Esophagus (tissue), 2 donors: Measurements from ENCODE around the gene CACNA2D3. TPM values are rescaled to one million over a fixed set of nuclear protein-coding genes. Genes with fewer than 3 reads are reported as not detected.

Source experiments
- H3K27ac ChIP-seq, 2 donors: one replicate each; pipeline ENCODE4 v1.5.1; 2013; ENCODE audit warnings: low read depth in 2 of 2, mild to moderate bottlenecking in 2 of 2, inconsistent platforms in 1 of 2, low read length in 1 of 2, moderate library complexity in 1 of 2
- H3K27me3 ChIP-seq, 2 donors: one replicate each; pipeline ENCODE4 v1.6.1; 2013; ENCODE audit warnings: low read length in 2 of 2, control low read depth in 1 of 2, mild to moderate bottlenecking in 1 of 2; ENCODE audit not compliant: insufficient read depth in 2 of 2, control insufficient read depth in 1 of 2
- H3K36me3 ChIP-seq, 2 donors: one replicate each; pipeline ENCODE4 v1.6.1; 2013; ENCODE audit warnings: low read length in 1 of 2; ENCODE audit not compliant: control insufficient read depth in 2 of 2, insufficient read depth in 2 of 2
- H3K4me1 ChIP-seq, 2 donors: one replicate each; pipeline ENCODE4 v1.6.1; 2013; ENCODE audit warnings: low read length in 1 of 2; ENCODE audit not compliant: control insufficient read depth in 2 of 2, insufficient read depth in 2 of 2
- H3K4me3 ChIP-seq, 2 donors: one replicate each; pipeline ENCODE4 v1.5.1; 2013; ENCODE audit warnings: low read length in 2 of 2, mild to moderate bottlenecking in 2 of 2, low read depth in 1 of 2, moderate library complexity in 1 of 2
- H3K9me3 ChIP-seq, 2 donors: one replicate each; pipeline ENCODE4 v1.6.1; 2013; ENCODE audit warnings: mild to moderate bottlenecking in 2 of 2, low read depth in 1 of 2, low read length in 1 of 2, moderate library complexity in 1 of 2; ENCODE audit not compliant: control insufficient read depth in 2 of 2, insufficient read depth in 1 of 2
- WGBS, 2 donors: extraction: QIAGEN DNeasy Blood & Tissue Kit; methylation state at CpG; one replicate each; pipeline ENCODE4 v1.1.7; 2013; 5-methylcytosine and 5-hydroxymethylcytosine counted together
- polyA plus RNA-seq, 2 donors: library from polyadenylated mRNA; stranded (reverse); fragments of 200-250 nt; gene quantifications; one replicate each; pipeline ENCODE4 v1.2.3, GENCODE V29; 2013
- donor health status: healthy with polysubstance abuse.
- donor health status: Bipolar disorder and iron deficiency.

Gene CACNA2D3
- polyA plus RNA-seq, 2 donors = 1.7 to 1.8 TPM

DNA sequence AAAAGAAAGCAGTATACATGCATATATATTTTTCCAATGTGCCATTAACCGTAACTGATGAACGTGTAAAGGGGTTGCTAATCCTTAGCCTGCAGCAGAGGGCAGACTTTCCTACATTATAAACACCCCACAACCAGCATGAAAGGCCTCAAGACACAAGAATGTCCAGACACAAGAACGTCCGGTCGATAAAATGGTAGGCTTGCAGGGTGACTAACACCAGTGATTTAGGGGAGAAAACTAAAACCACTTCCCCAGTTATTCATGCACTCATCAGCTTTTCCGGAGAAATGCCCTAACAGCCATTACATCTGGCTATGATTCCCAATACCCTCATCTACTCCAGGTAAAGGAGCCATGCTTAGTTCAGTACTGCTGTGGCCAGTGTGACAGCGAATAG is 748.1 kb downstream of the CACNA2D3 start:
- no peak overlapping the region for H3K4me3 ChIP-seq
- no peaks in the 10 kb centered on the region for H3K9me3 ChIP-seq
- WGBS, 2 donors = 49 to 52% methylated on average over 7 of the region's 7 CpGs
- peaks cover 0 to 2% of the 10 kb centered on the region in 2 donors for H3K4me1 ChIP-seq
- H3K27ac ChIP-seq = no peak overlapping the region
- H3K36me3 ChIP-seq = no peaks in the 10 kb centered on the region
- no peaks in the 10 kb centered on the region for H3K27me3 ChIP-seq

DNA sequence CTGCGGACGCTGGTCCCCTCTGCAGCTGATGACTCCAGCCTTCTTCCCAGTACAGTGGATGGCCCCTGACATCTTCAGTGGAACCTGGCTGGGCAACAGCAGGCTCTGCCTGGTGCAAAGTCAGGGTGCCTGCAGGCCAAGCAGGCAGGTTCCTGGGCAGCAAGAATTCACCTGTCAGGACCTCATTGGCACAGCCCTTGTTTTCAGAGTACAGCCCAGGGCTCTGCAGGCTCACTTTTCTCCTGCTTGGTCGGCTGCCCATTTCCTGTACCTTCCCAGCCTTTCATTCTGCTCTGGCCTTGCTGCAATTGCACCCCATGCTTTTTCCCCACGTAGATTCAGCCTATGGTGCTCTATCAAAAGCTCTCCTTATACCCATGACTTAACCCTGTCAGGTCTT is 749.5 kb downstream of the CACNA2D3 start:
- H3K27ac ChIP-seq = no peak overlapping the region
- H3K27me3 ChIP-seq = no peaks in the 10 kb centered on the region
- no peak overlapping the region for H3K4me3 ChIP-seq
- no peaks in the 10 kb centered on the region for H3K9me3 ChIP-seq
- H3K4me1 ChIP-seq = peaks cover 0 to 2% of the 10 kb centered on the region in 2 donors
- H3K36me3 ChIP-seq = no peaks in the 10 kb centered on the region
- WGBS, 2 donors = 59 to 66% methylated on average over 4 of the region's 4 CpGs

DNA sequence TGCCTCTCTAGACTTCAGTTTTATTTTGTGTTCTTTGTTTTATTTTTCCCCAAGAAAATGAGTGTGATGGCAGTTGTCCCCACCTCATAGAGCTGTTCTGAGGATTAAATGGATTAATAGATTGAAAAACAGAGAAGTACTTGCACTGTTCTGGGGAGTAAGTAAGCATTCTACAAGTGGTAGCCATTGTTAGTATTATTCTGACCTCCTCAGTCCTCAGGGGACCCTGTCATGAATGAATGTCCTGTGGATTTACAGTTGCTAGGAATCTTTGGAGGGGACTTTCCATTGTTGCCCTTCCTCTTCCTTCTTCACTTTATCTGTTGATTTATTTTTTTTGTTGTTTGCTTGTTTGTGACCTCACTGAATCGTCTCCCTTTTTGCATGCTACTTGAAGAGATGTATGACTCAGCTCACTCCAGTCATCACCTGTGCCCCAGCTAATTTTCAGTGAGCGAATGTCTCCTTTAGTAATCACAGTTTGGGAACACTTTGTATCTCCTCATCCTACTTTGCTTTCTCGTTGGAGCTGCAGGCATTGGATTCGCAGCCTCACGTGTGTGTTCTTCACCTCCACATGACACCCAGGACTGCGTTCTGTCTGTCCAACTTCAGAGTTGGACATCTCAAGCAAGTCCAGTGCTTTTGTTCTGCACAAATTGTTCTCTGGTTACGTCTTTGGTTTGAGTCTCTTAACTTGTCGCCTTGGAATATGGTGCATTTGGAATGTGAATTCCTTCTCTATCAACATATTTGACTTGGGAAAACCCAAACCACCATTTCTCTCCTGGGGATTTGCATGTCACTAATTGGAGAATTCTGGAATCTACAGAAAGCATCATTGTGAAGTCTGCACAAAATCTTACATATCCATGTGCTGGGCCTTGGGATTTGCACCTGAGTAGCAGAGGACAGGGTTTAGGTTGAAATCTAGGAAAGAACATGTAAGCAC is 751.0 kb downstream of the CACNA2D3 start:
- 79 to 80% methylated on average over 8 of the region's 8 CpGs for WGBS, 2 donors
- H3K27me3 ChIP-seq = no peaks in the 10 kb centered on the region
- H3K4me3 ChIP-seq = no peak overlapping the region
- H3K4me1 ChIP-seq = peaks cover 0 to 2% of the 10 kb centered on the region in 2 donors
- H3K9me3 ChIP-seq = no peaks in the 10 kb centered on the region
- no peaks in the 10 kb centered on the region for H3K36me3 ChIP-seq
- H3K27ac ChIP-seq = no peak overlapping the region

DNA sequence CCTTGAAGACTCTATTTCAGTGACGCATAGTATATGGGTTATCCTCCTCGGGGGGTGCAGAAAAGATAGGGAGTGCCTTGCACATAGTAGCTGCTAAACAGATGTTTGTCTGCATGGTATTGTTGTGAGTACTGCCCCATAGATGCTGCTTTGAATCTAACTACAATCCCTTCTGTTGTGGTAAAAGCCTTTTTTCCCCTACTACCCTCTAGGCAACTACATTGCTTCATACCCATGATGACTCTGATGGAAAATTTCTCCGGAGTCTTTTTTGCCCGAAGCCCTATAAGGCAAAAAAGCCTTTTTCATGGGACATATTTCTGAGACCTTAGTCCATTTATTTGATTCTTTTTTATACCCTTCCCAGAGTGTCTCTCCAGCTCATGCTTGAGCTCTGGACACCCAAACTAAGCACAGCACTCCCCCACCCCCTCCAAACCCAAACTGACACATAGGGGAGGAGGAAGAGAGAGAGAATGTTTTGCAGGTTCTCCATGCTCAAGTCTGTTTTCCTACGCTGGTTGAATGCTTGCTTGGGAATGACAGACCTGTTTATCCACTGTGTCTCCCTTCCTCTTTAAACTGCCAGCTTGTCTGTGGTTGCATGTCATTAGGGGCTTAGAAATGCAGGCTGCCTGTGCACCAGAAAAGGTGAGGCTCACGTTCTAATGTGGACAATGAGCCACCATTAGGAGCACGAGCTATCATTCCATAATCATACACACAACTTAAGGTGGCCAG is 752.6 kb downstream of the CACNA2D3 start:
- Histone ChIP-seq H3K27me3 (no peaks in the 10 kb centered on the region), H3K27ac (no peak overlapping the region), H3K4me3 (no peak overlapping the region), H3K4me1 (no peaks in the 10 kb centered on the region), H3K36me3 (no peaks in the 10 kb centered on the region), H3K9me3 (no peaks in the 10 kb centered on the region)
- 67 to 68% methylated on average over 7 of the region's 7 CpGs for WGBS, 2 donors

DNA sequence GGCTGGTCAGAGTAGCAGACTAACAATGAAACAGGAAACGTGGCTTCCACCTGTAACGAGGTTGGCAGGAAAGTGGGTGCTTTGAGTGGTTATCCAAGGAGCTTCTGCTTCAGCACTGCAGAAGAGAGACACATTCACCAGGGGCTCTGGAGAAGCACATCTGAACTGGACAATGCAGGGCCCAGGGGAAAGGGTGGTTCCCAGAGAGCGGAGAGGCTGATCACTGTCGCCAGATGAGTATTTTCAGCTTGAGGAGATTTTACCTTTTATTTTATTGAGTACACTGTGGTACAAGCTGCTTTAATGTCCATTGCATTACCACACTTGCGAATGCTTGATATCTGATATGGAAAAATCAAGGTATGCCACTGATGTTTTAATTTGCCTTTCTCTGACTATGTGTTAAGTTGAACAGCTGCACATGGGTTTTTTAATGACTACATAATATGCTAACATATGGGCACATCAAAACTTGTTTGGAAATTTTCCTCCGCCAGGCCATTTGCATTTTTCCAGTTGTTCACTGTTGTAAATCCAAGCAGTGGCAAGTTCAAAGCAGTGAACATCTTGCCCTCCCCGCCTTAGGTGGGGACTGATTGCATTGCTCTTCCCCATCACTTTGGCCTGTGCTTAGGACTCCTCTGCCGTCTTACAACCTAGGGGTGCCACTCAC is 753.4 kb downstream of the CACNA2D3 start:
- no peaks in the 10 kb centered on the region for H3K36me3 ChIP-seq
- H3K27ac ChIP-seq = no peak overlapping the region
- H3K4me1 ChIP-seq = no peaks in the 10 kb centered on the region
- 71 to 74% methylated on average over 8 of the region's 8 CpGs for WGBS, 2 donors
- no peak overlapping the region for H3K4me3 ChIP-seq
- no peaks in the 10 kb centered on the region for H3K27me3 ChIP-seq
- H3K9me3 ChIP-seq = no peaks in the 10 kb centered on the region

DNA sequence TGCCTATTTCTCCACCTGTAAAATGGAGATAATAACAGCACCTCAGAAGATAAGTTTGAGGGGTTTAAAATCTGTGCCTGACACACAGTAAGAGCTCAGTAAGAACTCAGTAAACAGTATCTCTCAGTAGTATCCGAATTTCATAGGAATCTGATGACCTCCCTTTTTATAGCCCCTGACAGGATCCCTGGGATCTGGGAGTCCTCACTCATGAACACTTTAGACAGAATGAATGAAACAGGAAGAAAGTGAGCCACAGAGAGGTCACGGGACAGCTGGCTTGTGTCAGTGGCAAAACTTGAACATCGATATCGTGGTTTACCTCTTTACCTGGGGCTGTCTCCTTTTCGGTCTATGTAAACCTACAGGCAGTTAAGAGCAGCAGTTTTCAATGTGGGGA is 754.3 kb downstream of the CACNA2D3 start:
- Histone ChIP-seq H3K4me3 (no peak overlapping the region), H3K27me3 (no peaks in the 10 kb centered on the region), H3K4me1 (peaks cover 0 to 2% of the 10 kb centered on the region in 2 donors), H3K9me3 (no peaks in the 10 kb centered on the region), H3K27ac (no peak overlapping the region), H3K36me3 (no peaks in the 10 kb centered on the region)
- 86% methylated on average over 5 of the region's 5 CpGs for WGBS, 2 donors

DNA sequence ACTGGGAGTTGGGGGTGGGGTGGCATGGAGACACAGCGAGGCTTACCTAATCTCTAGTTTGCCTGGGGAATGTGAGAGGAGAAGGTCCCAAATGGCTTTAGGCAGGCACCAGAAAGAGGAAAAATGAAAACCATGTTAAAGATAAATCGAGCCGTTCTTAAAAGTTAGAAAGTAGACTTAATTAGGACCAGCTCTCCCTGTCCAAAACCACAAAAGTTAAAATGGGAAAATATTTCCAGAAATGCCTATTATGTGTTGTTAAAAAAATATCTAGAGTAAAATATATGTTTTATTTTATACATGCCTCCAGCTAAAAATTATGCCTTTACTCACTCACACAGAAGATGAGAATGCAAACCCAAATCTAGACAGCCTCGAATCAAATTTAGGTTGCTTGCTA is 755.4 kb downstream of the CACNA2D3 start:
- H3K4me3 ChIP-seq = no peak overlapping the region
- H3K4me1 ChIP-seq = peaks cover 0 to 3% of the 10 kb centered on the region in 2 donors
- 80 to 83% methylated on average over 4 of the region's 4 CpGs for WGBS, 2 donors
- no peaks in the 10 kb centered on the region for H3K27me3 ChIP-seq
- H3K9me3 ChIP-seq = no peaks in the 10 kb centered on the region
- H3K36me3 ChIP-seq = no peaks in the 10 kb centered on the region
- H3K27ac ChIP-seq = no peak overlapping the region

DNA sequence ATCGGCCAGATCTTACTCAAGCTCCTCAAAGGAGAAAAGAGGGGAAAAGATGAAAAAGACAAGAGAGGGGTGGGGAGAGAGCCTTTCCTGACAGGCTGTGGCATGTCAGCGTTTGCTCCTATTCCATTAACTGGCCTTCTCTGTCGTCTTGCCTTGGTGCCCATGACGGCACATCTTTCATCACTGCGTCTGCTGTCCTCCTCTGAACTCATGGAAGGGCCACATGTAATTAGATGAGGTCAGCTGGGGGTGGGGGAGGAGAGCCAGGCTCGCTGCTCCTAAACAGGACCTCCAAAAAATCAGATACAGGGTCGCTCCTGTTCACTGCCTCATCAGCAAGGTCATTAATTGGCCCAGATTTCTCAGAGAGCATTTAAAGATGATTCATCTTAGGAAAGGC is 755.8 kb downstream of the CACNA2D3 start:
- Histone ChIP-seq H3K36me3 (no peaks in the 10 kb centered on the region), H3K4me3 (no peak overlapping the region), H3K27ac (no peak overlapping the region), H3K4me1 (peaks cover 0 to 3% of the 10 kb centered on the region in 2 donors), H3K27me3 (no peaks in the 10 kb centered on the region), H3K9me3 (no peaks in the 10 kb centered on the region)
- 54 to 63% methylated on average over 7 of the region's 7 CpGs for WGBS, 2 donors

DNA sequence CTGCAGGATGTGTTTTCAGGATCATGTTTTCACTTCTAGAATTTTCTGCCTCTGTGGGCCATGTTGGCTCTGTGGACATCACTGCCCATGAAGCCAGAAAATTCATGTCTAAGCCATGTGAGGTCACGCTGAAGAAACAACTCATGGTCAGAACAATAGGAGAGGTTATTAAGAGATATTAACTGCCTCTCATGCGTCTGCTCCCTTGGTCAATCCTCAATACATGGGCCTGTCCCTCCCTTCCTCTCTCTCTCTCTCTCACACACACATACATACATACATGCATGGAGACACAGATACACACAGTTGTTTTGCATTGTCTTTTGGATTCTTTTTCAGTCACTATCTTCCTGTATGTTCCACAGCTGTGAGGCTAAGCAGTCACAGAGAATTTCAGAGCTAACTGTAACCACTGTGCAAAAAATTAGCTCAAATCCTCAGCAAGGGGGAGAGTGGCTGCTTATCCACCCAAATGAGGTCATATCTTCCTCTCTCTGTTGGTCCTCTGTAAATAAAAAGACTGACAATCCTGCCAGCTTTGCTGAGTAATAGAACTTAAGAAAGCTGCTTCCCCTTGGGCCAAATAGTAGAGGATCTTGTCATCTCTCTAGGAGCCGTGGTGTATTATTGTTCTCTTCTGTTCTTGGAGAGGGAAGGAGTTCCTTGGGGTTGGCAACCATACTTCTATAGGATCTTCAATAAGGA is 759.9 kb downstream of the CACNA2D3 start:
- H3K4me3 ChIP-seq = no peak overlapping the region
- no peaks in the 10 kb centered on the region for H3K27me3 ChIP-seq
- WGBS, 2 donors = 37 to 42% methylated on average over 3 of the region's 3 CpGs
- H3K27ac ChIP-seq = no peak overlapping the region
- H3K36me3 ChIP-seq = no peaks in the 10 kb centered on the region
- H3K4me1 ChIP-seq = peaks cover 0 to 3% of the 10 kb centered on the region in 2 donors
- H3K9me3 ChIP-seq = no peaks in the 10 kb centered on the region
